Globus pallidus (tissue), 1 donor: ENCODE results near the gene LHFPL6.

Experiments used
- DNase-seq: peaks from one replicate; pipeline ENCODE4 v3.0.0-alpha.2; 2015; ENCODE audit warnings: low spot score

Gene LHFPL6

GRCh38 chr13:39554371-39554770 is 48.6 kb downstream of the LHFPL6 start:
- DNase-seq: no peak

DNA sequence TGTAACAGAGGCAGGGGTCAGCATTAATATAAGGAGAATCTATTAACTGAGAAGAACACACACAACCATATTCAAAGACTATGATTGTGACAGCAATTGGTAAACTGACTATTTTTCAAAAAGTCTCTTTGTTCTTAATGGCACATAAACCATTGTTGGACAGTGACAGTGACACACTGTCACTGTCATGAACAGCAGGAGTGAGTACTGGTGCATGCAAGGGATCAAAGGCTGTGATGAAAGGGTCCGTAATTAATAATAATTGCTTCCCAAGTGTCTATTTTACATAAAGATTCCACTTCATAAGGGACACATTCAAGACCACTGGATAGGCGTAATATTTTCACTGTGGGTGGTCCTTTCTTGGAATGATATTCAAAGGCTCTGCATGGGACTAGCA is 50.7 kb downstream of the LHFPL6 start:
- peak; percentile 53 for DNase-seq

GRCh38 chr13:39550931-39551330 is 52.1 kb downstream of the LHFPL6 start:
- DNase-seq: no peak

DNA sequence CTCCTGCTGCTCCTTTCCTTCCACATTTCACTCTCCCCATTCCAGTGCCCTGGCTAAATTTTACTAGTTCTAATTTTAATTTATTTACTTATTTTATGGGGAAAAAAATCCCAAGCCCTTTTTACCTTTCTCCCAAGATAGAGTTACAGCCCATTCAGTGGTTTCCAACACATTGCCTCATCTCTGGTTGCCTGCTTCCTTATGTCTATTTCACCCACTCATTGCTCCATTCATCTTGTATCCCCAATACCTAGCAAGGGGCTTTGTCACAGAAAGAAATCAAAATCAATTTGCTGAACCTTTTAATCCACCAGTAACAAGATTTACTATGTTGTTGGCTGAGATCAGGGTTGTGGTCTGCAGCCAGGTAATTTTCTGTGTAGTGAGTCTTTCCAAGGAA is 55.9 kb downstream of the LHFPL6 start:
- no peak for DNase-seq

DNA sequence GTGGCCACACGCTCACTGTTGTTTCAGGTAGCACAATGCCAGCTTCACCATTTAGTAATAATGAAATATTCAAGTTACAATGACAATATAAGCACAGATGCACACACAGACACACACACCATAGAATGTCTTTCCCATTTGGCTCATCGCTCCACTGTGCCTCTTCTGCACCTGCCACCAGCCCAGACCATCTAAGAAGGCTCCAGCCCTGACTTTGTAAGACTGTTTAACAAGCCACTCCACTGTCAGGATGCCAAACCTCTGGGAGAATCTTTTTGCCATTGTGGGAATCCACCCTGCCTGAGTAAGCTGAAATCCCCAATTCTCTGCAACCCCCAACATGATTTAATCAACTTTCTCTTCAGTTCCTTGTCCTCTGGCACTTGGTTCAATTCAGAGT is 60.6 kb downstream of the LHFPL6 start:
- DNase-seq: no peak

- DNase-seq: no peak
These were observed 61.9 kb downstream of the LHFPL6 start for GRCh38 chr13:39540929-39541605.

DNA sequence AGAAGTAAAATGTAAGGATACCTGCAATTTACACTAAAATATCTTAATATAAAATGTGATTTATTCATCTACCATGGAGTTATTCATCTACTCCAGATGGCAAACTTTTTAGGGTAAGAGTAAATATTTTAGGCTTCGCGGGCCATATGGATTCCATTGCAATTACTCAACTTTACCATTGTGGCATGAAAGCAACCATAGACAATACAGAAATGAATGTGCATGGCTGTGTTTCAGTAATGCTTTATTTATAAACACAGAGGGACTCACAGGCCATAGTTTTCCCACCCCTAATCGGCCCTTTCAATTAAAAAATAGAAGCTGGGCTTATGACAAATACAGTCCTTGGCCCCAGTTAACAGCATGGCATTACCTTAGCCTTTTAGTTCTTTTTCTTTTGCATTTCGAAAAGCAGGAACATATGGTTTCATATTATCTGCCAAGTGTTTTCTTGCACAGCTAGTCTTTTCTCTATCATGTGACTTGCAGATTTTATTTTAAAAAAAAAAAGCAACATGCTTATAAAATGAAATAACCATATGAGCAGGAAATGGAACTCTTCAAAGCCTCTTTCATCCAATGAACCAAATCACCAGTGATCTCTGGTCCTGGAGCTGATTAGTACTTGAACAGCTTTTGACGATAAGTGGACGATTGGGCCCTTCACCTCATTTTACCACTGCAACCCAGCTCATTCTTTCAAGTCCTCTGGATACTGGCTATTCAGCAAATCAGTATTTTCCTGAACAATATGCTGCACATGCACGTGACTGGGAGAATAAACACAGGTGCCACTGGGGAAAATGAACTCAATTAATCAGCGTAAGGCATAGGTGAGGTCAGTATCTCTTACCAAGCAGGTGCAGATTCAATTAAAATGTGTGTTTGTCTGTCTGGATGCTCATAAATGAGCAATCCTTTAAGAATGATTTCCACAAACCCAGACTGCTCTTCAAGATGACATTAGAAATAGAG is 63.9 kb downstream of the LHFPL6 start:
- no peak for DNase-seq

DNA sequence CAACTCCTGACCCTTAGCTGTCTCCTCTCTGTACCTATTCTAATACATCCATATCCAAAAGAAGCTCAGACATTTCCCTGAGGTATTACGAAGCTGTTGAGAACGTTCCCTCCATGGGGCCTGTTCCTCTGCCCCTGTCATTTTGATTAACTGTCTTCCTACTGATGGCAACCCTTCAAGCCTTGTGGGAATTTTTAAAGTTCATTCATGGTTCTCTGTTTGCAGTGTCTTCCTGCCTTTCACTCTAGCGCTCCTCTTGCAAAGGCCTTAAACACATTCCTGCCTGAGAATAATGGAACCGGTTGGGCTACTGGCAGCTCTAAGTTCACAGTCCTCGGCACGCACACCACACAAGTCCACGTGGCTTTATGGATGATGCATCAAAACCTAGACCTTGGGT is 66.1 kb downstream of the LHFPL6 start:
- DNase-seq: no peak

GRCh38 chr13:39536274-39536673 is 66.7 kb downstream of the LHFPL6 start:
- DNase-seq: no peak

DNA sequence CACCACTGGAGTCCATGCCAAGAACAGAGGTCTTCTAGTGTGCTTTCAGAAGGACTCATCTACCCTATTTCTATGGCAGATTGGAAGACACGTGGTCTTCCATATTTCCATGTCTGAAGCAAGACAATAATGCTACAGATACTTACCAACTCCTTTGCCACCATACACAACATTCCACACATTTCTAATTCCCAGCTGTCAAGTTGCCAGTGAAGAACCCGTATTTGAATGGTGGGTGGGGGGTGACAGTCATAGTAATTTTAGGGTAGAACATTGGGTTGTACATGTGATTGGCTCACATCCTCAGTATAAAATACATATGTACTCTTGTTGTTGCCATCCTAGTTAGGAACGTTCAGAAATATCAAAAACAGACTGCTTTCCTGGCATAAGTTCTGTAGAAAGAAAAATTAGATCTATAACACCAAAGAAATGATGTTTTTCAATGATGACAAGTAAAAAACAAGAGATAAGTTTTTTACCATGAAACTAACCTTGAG is 69.3 kb downstream of the LHFPL6 start:
- no peak for DNase-seq

- no peak for DNase-seq
These were observed 71.3 kb downstream of the LHFPL6 start for GRCh38 chr13:39531646-39532045.

- DNase-seq: no peak
These were observed 72.1 kb downstream of the LHFPL6 start for GRCh38 chr13:39530916-39531315.

DNA sequence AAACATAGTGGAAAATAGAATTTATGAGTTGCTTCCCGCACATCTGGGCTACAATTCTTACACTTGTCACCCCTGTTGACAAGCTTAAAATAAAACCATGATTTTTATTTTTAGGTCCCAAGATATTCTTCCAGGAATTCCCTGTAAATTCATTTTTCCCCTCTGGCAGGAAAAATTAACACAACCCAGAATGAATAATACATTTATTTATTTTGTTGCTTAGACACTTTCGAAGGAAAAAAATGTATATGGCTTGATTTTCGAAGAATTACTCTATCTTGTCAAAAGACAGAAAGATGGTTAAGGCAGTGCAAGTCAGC is 74.4 kb downstream of the LHFPL6 start:
- no peak for DNase-seq

DNA sequence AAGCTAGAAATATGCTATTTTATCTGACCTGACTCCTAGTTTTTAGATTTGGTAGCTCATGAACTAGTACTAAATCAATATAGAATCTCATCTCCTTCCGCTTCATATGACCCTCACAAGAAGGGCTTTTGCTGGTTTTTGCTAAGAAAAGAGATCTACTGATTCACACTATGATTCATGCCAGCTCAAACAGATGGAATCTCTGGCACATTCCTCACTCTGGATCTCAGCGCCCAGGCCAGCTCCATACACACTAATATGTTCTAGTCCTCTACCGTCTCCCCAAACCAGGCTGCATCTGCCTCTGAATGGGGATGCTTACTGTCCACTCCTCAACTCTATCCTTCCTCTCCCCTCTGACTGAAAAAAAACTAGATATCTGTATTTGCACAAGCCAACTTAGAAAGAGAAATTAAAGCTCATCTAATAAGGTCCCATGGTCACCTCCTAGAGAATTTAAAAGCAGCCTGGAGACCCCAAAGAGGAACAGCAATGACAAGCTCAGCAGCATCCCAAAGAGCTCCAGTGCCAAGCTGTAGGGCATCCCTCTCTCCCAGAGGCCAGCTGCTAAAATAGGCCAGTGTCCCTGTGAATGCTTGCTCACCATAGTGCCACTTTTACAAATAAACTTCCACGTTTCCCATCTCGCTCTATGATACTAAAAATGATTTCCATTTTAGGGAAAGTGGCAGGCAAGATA is 74.9 kb downstream of the LHFPL6 start:
- no peak for DNase-seq

GRCh38 chr13:39527301-39527700 is 75.7 kb downstream of the LHFPL6 start:
- no peak for DNase-seq

GRCh38 chr13:39526499-39526898 is 76.5 kb downstream of the LHFPL6 start:
- DNase-seq: no peak

DNA sequence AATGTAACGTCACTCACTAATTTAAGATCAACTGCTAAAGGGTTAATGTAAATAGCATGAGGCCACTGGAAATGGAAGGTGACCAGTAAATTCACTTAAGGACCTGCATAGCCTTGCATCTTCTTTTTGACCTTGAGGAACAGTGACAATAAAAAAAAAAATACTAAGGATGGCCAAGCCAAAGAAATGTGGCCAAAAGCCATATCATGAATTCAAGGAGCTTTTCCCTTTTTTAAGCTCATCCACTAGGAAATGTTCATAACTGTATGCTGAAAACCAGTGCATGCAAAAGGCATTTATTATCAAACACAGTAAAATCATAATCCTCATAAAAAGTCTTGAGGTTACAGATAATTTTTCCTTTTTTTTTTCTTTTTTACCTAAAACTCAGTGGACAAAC is 77.5 kb downstream of the LHFPL6 start:
- DNase-seq: no peak

DNA sequence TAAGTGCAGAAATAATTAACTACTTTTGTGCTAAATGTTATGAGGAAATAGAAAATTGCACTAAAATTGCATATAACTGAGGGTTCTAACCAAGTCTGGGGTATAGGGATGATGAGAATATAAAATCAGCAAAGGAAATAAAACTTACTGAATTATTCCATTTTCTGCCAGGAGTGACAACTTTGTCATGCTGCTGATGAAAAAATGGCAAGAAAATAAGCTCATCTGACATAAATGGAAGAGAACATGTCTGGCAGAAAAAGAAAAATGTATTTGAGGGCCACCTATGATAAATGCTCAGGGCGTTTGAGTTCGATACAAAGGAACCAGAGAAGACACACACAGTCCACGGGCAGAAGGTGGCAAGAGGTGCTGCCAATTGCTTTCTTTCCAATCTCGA is 78.2 kb downstream of the LHFPL6 start:
- DNase-seq: no peak

DNA sequence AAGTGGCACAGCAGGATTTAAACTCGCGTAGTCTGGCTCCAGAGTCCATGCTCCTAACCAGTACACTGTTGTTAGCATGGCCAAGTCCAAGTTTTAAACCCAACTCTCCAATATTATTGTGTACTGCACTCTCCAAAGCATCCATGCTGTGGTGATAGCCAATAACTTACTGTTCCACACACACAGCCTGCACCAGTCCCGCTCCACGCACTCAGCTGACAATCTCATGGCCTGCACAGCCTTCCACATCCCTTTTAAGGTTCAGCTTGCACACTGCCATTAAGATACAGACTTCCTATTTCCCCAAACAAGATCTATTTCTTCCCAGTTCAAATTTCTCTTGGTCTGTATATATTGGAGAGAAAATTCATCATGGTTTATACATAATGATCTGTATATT is 80.7 kb downstream of the LHFPL6 start:
- DNase-seq: no peak

GRCh38 chr13:39521701-39522100 is 81.3 kb downstream of the LHFPL6 start:
- no peak for DNase-seq

- DNase-seq: peak; percentile 21
These were observed 86.9 kb downstream of the LHFPL6 start for GRCh38 chr13:39516096-39516495.

- no peak for DNase-seq
These were observed 87.7 kb downstream of the LHFPL6 start for GRCh38 chr13:39515224-39515714.

DNA sequence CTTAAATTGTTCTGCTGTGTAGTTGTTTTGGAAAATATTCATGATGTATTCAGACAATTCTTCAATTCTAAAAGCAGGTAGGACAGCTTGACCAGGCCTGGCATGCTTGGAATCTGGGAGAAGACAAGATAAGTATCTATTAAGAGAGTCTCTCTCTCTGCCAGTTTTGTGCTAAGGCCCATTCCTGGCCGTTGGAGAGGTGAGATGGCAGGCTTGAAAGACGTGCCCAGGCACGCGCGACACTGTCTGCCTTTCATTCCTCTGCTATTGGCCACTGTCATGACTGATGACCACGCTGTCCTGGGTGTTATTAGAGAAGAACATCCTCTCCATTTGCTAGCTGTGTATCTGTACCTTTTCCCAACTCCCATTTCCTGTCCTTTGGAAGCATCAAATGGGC is 90.3 kb downstream of the LHFPL6 start:
- no peak for DNase-seq
